ENCODE results near the gene AP1M1.

The AP1M1 gene

DNA sequence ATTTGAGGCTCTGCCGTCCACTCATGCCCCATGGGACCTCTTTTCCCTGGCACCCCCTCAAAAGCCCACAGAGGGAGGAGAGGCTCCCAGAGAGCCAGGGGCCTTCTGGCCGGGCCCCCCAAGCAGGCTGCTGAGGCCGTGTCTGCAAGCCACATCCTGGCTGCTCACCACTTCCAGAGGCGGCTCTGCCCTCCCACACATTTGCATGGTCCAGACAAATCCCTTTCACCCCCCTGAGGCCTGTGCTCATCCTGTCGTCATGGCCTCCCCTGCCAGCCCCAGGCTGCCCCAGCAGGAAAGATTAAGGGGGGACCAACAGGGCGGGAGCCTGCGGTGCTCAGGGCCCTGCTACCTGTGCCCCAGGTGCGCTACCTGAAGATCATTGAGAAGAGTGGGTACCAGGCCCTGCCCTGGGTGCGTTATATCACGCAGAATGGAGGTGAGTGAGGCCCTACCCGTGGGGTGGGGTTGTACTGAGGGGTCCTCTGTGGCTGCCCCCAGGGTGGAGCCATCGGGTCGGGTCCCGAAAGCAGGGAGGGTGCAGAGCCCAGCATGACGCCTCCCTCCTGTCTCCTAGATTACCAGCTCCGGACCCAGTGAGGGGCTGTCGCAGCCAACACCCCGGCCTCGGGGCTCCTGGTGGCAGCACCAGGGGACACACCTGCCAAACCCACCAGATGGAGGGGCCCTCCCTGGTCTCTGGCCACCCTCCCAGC is 36.3 kb downstream of the AP1M1 start:
- in situ Hi-C loops (cut with MboI; ENCODE audit: low sequenced_read_pairs, unreplicated experiment): no loop called here
- no peak for TF ChIP-seq CTCF (IDR thresholded peaks at IDR 0.05; ENCODE audit: borderline replicate concordance, control extremely low read depth, extremely low read depth, insufficient read depth, missing control alignments)
- peak; percentile 28 for DNase-seq (ENCODE audit: low spot score)

- TF ChIP-seq CTCF (IDR thresholded peaks at IDR 0.05; ENCODE audit: borderline replicate concordance, control extremely low read depth, extremely low read depth, insufficient read depth, missing control alignments): no peak
- in situ Hi-C loops (cut with MboI; ENCODE audit: low sequenced_read_pairs, unreplicated experiment): no loop called here
- peak; percentile 27 for DNase-seq (ENCODE audit: low spot score)
These were observed 37.1 kb downstream of the AP1M1 start for GRCh38 chr19:16234552-16235445.

DNA sequence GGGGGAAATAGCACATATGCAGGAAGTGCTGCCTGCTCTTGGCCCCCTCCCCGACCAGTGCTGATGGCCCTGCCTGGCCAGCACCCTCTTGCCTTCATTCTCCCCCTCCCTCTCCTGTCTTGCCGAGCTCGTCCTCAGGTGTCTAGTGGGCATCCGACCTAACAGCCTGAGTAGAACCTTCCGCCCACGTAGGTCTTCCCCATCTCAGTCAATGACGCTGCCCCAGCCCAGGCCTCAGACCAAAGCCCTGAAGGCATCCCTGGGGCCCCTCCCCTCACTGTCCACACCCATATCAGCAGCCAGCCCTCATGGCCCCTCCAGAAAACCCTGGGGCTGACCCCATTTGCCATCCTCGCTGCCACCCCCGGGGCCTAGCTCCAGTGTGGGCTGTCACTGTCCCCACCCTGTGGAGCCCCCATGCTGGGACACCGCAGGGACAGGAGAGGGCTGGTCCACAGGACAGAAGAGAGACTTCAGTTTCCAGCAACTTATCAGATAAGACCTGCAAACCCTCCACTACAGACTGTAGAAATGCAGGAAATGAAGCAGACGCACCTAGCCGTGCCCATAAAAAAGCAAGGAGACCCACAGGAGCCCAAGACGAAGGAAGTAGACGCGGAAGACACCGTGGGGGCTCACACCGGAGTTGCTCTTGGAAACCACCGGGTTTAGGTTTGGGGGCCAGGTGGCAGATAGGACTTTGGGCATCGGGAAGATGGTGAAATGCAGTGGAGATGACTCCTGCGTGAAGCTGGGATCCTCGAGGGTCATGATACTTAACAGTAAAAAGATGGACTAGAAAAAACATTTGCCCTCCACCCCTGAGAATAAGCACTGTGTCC is 38.3 kb downstream of the AP1M1 start:
- no peak for TF ChIP-seq CTCF (IDR thresholded peaks at IDR 0.05; ENCODE audit: borderline replicate concordance, control extremely low read depth, extremely low read depth, insufficient read depth, missing control alignments)
- in situ Hi-C loops (cut with MboI; ENCODE audit: low sequenced_read_pairs, unreplicated experiment): no loop called here
- DNase-seq (ENCODE audit: low spot score): no peak

DNA sequence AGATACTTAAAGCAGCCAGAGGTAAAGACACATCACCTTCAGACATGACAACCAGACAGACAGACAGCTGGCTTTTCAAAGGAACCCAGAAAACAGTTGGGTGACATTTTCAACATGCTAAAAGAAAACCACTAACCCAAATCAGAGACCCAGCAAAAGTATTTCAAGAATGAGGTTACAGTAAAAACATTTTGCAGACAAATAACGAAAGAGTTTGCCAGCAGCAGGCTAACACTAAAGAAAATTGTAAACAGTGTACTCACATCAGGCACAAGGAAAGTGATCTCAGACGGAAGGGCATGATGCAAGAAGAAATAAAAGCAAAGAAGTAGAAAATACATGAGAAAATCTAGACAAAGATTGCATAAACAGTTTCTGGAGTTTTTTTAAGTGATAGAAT is 46.4 kb downstream of the AP1M1 start:
- TF ChIP-seq CTCF (IDR thresholded peaks at IDR 0.05; ENCODE audit: borderline replicate concordance, control extremely low read depth, extremely low read depth, insufficient read depth, missing control alignments): no peak
- in situ Hi-C loops (cut with MboI; ENCODE audit: low sequenced_read_pairs, unreplicated experiment): no loop called here
- no peak for DNase-seq (ENCODE audit: low spot score)

DNA sequence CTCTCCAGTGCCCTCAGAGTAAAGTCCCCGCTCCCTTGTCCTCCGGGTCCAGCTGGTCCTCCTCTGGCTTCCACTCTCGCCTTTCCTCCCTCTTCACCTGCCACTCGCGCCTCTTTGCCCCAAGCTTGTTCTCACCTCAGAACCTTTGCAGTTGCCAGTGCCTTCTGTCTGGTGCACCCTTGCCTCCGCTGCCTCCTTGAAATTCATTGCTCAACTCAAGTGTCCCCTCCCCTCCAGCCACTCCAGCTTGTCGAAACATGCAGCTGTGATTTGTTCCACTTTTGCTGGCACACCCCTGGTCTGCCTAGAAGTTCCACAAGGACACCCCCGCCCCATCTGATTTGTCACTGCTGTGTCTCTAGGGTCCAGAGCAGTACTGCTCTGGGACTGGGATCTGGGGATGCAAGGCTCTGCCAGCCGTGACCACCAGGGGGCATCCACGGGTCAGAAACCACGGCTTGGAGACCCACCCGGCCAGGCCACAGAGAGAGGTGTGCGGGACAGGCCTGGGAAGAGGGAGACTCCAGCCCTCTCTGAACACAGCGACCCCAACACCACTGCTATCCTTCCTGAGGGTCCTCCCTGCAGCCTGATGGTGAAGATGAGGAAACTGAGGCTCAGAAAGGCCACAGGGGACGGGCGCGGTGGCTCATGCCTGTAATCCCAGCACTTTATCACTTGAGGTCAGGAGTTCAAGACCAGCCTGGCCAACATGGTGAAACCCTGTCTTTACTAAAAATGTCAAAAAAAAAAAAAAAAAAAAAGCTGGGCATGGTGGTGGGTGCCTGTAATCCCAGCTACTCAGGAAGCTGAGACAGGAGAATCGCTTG is 49.9 kb downstream of the AP1M1 start:
- peak; percentile 94 for TF ChIP-seq CTCF (IDR thresholded peaks at IDR 0.05; ENCODE audit: borderline replicate concordance, control extremely low read depth, extremely low read depth, insufficient read depth, missing control alignments)
- DNase-seq (ENCODE audit: low spot score): peak; percentile 92
- in situ Hi-C loops (cut with MboI; ENCODE audit: low sequenced_read_pairs, unreplicated experiment): loop anchor here (5.0 kb wide), 1 partner anchor 140 kb away; no protein-coding TSS in a partner anchor
